Mesendoderm (in vitro differentiated cells): ENCODE measurements around the gene SPON1.

ENCODE experiments used
- DNase-seq: peaks from one replicate; pipeline ENCODE4 v3.0.0; 2013
- H2AK5ac ChIP-seq: 2 replicates; pipeline ENCODE4 v1.6.1; 2013; ENCODE audit warnings: low read length, inconsistent platforms
- H2BK120ac ChIP-seq: 2 replicates; pipeline ENCODE4 v1.6.1; 2013; ENCODE audit warnings: low read depth, mild to moderate bottlenecking, low read length, moderate library complexity, mixed read lengths
- H2BK15ac ChIP-seq: replicated peaks from 2 replicates; pipeline ENCODE4 v1.6.1; 2013; ENCODE audit warnings: low read depth, mild to moderate bottlenecking, moderate library complexity
- H2BK5ac ChIP-seq: 2 replicates; pipeline ENCODE4 v1.6.1; 2013; ENCODE audit warnings: low read length, inconsistent platforms
- H3K18ac ChIP-seq: 2 replicates; pipeline ENCODE4 v1.6.1; 2013; ENCODE audit warnings: mild to moderate bottlenecking, low read length, mixed read lengths
- H3K23ac ChIP-seq: one replicate; pipeline ENCODE4 v1.6.1; 2013; ENCODE audit warnings: low read length
- H3K27ac ChIP-seq: 2 replicates; pipeline ENCODE4 v1.5.1; 2013; ENCODE audit warnings: low read depth, mild to moderate bottlenecking, inconsistent platforms, low read length, moderate library complexity
- H3K27me3 ChIP-seq: 2 replicates; pipeline ENCODE4 v1.6.1; 2013; ENCODE audit warnings: low read length, control low read depth, mild to moderate bottlenecking, inconsistent platforms; ENCODE audit not compliant: insufficient read depth, poor library complexity
- H3K36me3 ChIP-seq: 2 replicates; pipeline ENCODE4 v1.6.1; 2013; ENCODE audit warnings: low read length, inconsistent platforms; ENCODE audit not compliant: control insufficient read depth, insufficient read depth
- H3K4ac ChIP-seq: one replicate; pipeline ENCODE4 v1.6.1; 2013; ENCODE audit warnings: low read depth, mild to moderate bottlenecking, low read length, moderate library complexity
- H3K4me1 ChIP-seq: 2 replicates; pipeline ENCODE4 v1.6.1; 2013; ENCODE audit warnings: low read depth, low read length, inconsistent platforms; ENCODE audit not compliant: control insufficient read depth
- H3K4me2 ChIP-seq: 2 replicates; pipeline ENCODE4 v1.6.1; 2013; ENCODE audit warnings: low read length
- H3K4me3 ChIP-seq: 2 replicates; pipeline ENCODE4 v1.5.1; 2013; ENCODE audit warnings: mild to moderate bottlenecking, low read length
- H3K56ac ChIP-seq: one replicate; pipeline ENCODE4 v1.6.1; 2013; ENCODE audit warnings: low read length
- H3K79me1 ChIP-seq: 2 replicates; pipeline ENCODE4 v1.6.1; 2013; ENCODE audit warnings: low read length, inconsistent platforms
- H3K79me2 ChIP-seq: 2 replicates; pipeline ENCODE4 v1.6.1; 2013; ENCODE audit warnings: mild to moderate bottlenecking, low read length; ENCODE audit not compliant: control insufficient read depth, insufficient read depth
- H3K9ac ChIP-seq: 2 replicates; pipeline ENCODE4 v1.6.1; 2013; ENCODE audit warnings: low read length, inconsistent platforms
- H4K5ac ChIP-seq: one replicate; pipeline ENCODE4 v1.6.1; 2013; ENCODE audit warnings: low read length
- H4K8ac ChIP-seq: one replicate; pipeline ENCODE4 v1.6.1; 2013; ENCODE audit warnings: low read depth, mild to moderate bottlenecking, control low read depth, low read length, moderate library complexity
- WGBS: extraction: QIAGEN DNeasy Blood & Tissue Kit; methylation state at CpG from one replicate; pipeline ENCODE4 v1.1.7; 2013; ENCODE audit warnings: low lambda C conversion rate, missing lambda C conversion rate; ENCODE audit not compliant: insufficient coverage; ENCODE audit errors: extremely low coverage; 5-methylcytosine and 5-hydroxymethylcytosine counted together

The SPON1 gene

DNA sequence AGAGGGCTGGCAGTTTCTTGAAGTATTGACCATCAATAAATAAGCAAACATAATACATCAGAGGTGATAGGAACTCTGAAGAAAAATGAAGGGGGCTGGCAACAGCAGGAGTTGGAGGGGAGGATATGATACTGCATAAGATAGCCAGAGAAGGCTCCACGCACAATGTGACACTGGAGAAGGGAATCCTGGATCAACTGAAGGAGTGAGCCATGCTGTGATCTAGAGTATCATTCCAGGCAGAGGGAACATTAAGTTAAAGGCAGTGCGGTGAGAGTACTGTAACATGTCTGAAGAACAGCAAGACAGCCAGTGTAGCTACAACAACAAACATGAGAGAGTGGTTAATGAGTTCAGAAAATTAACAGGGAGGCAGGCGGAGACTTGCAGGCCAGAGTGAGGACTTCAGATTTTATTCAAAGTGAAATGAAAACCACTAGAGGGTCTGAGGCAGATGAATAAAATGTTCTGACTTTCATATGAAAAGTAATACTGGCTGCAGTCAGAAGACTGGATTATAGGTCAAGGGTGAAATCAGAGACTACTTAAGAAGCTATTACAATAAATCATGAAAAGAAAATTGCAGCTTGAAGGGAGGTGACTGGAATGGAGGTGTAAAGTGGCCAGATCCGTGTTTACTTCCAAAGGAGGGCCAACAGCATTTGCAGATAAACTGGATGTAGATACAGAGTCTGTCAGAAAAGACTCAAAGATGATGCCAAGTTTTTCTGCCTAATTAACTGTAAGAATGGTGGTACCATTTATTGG, 347.1 kb downstream of the SPON1 start:
- Histone ChIP-seq H2BK15ac (no peak overlapping the region), H2AK5ac (no peak overlapping the region), H3K27ac (no peak overlapping the region), H2BK5ac (no peak overlapping the region), H2BK120ac (no peak overlapping the region), H3K36me3 (no peaks in the 10 kb centered on the region), H4K8ac (no peak overlapping the region), H3K23ac (no peak overlapping the region), H3K4me3 (no peak overlapping the region), H3K4ac (no peak overlapping the region), H3K4me2 (no peak overlapping the region), H3K4me1 (peaks cover 13% of the 10 kb centered on the region), H4K5ac (no peak overlapping the region), H3K27me3 (no peaks in the 10 kb centered on the region), H3K18ac (no peak overlapping the region), H3K9ac (no peak overlapping the region), H3K79me1 (peaks cover 4% of the 10 kb centered on the region), H3K79me2 (peaks cover 75% of the 10 kb centered on the region), H3K56ac (no peak overlapping the region)
- WGBS, result no CpG with 5 or more reads among the region's 4 CpGs
- DNase-seq, result no peak

DNA sequence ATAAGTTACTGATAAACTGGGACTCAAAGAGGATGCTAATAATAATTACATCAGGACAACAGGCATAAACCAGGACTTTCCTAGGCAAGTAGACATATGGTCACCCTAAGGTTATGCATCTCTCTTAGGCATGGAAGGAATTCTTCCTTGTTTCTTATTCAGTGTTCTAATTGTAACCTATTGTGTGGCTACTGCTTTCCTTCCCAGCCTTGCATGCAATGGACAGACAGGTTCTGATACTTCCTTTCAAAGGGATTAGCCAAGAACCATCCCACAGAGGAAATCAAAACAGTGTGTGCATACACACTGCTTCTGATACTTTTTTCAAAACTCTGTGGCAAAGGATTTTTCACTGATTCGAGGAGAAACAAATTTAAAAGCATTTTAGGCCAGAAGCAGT, 348.2 kb downstream of the SPON1 start:
- Histone ChIP-seq H2BK15ac (no peak overlapping the region), H3K4me2 (no peak overlapping the region), H3K27me3 (no peaks in the 10 kb centered on the region), H3K4me1 (peaks cover 13% of the 10 kb centered on the region), H2BK120ac (no peak overlapping the region), H3K18ac (no peak overlapping the region), H2BK5ac (no peak overlapping the region), H4K5ac (no peak overlapping the region), H3K23ac (no peak overlapping the region), H3K79me2 (peaks cover 74% of the 10 kb centered on the region), H3K36me3 (no peaks in the 10 kb centered on the region), H3K4me3 (no peak overlapping the region), H4K8ac (no peak overlapping the region), H3K56ac (no peak overlapping the region), H2AK5ac (no peak overlapping the region), H3K79me1 (peaks cover 6% of the 10 kb centered on the region), H3K27ac (no peak overlapping the region), H3K9ac (no peak overlapping the region), H3K4ac (no peak overlapping the region)
- WGBS, result no CpG with 5 or more reads among the region's 1 CpG
- DNase-seq, result no peak

DNA sequence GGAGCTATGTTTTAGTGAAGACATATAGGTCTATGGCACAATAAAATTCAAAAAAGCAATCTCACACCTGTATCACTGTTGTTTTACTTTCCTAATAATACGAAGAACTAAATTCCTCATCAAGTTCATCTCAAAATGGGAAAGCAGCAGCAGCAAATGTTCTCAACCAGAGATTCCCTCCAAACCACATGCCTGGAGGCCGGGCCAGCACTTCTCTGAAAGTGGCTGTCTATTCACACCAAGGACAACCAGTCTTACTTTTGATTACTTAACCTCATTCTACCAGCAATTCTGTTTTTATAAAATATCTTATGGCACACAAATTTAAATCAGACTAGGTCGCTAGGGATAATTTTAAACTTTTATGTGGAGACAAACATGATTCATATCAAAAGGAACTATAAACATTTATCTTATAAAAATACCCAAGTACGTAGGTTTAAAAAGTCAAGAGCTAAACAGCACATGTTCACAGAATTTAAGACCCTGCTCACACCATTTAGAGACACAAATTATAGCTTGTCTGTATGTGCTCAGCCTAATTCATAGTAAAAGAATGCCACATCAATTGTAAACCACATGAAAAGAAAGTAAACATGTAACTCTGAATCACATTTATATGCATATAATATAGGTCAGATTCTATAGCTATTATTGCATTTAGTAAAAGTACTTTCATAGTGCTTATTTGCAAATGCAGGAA, 350.4 kb downstream of the SPON1 start:
- WGBS, result no CpG with 5 or more reads among the region's 4 CpGs
- Histone ChIP-seq H4K5ac (no peak overlapping the region), H3K18ac (no peak overlapping the region), H3K4me2 (no peak overlapping the region), H3K36me3 (no peaks in the 10 kb centered on the region), H3K4me1 (peaks cover 13% of the 10 kb centered on the region), H3K27me3 (no peaks in the 10 kb centered on the region), H2BK120ac (no peak overlapping the region), H2BK5ac (no peak overlapping the region), H3K4ac (no peak overlapping the region), H3K4me3 (no peak overlapping the region), H2BK15ac (no peak overlapping the region), H4K8ac (no peak overlapping the region), H3K79me2 (peaks cover 75% of the 10 kb centered on the region), H3K9ac (no peak overlapping the region), H3K23ac (no peak overlapping the region), H3K56ac (no peak overlapping the region), H3K79me1 (peaks cover 6% of the 10 kb centered on the region), H3K27ac (no peak overlapping the region), H2AK5ac (no peak overlapping the region)
- DNase-seq, result no peak

DNA sequence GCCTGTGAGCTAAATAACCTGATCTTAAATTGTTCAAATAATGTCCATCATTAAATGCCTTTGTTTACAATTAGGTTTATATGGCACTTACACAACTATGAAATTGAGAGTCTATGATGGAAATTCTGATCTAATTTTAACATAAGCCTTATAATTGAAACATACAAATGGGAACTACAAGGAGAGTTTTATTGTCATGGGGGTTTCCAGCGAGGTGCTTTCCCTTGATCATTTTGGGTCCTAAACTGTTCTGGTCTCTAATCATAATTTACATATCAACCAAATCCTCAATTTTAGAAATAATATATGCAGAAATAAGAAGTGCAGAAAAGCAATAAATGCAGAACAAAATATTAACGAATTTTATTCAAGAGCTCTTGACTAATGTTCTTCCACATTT, 351.6 kb downstream of the SPON1 start:
- H3K4me3 ChIP-seq, result no peak overlapping the region
- no peak overlapping the region for H2BK120ac ChIP-seq
- H3K4me2 ChIP-seq, result no peak overlapping the region
- no peaks in the 10 kb centered on the region for H3K36me3 ChIP-seq
- H2AK5ac ChIP-seq, result no peak overlapping the region
- no peak overlapping the region for H3K4ac ChIP-seq
- H3K18ac ChIP-seq, result no peak overlapping the region
- H3K23ac ChIP-seq, result no peak overlapping the region
- no peaks in the 10 kb centered on the region for H3K27me3 ChIP-seq
- no peak for DNase-seq
- H3K4me1 ChIP-seq, result peaks cover 14% of the 10 kb centered on the region
- H3K79me1 ChIP-seq, result peaks cover 10% of the 10 kb centered on the region
- H3K27ac ChIP-seq, result no peak overlapping the region
- WGBS, result 100% methylated on average over 1 of the region's 2 CpGs
- no peak overlapping the region for H4K5ac ChIP-seq
- H3K9ac ChIP-seq, result no peak overlapping the region
- H3K56ac ChIP-seq, result no peak overlapping the region
- H4K8ac ChIP-seq, result no peak overlapping the region
- H2BK5ac ChIP-seq, result no peak overlapping the region
- H2BK15ac ChIP-seq, result no peak overlapping the region
- H3K79me2 ChIP-seq, result peaks cover 77% of the 10 kb centered on the region

DNA sequence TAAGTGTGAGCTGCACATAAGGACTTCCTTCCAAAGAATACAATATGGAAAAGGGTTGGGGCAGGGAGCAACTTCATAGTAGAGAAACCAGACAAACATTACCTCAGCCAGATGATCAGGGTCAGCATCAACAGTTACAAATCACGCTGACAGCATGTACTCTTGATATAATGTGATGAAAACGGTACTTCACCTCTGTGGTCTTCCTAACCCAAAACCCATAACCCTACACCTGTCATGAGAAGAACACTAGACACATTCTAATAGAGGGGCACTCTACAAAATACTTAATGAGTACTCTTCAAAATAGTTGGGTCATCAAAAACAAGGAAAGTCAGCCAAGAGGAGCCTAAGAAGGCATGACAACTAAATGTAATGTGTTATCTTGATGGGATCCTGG, 352.6 kb downstream of the SPON1 start:
- no peaks in the 10 kb centered on the region for H3K36me3 ChIP-seq
- no peak overlapping the region for H4K5ac ChIP-seq
- peaks cover 72% of the 10 kb centered on the region for H3K79me2 ChIP-seq
- H3K4ac ChIP-seq, result no peak overlapping the region
- no peak overlapping the region for H3K56ac ChIP-seq
- H3K79me1 ChIP-seq, result peaks cover 7% of the 10 kb centered on the region
- H3K18ac ChIP-seq, result no peak overlapping the region
- WGBS, result no CpG with 5 or more reads among the region's 2 CpGs
- no peak overlapping the region for H2AK5ac ChIP-seq
- H4K8ac ChIP-seq, result no peak overlapping the region
- no peak overlapping the region for H3K23ac ChIP-seq
- H3K27me3 ChIP-seq, result no peaks in the 10 kb centered on the region
- no peak overlapping the region for H2BK5ac ChIP-seq
- H2BK15ac ChIP-seq, result no peak overlapping the region
- H3K4me2 ChIP-seq, result no peak overlapping the region
- peaks cover 7% of the 10 kb centered on the region for H3K4me1 ChIP-seq
- H2BK120ac ChIP-seq, result no peak overlapping the region
- H3K9ac ChIP-seq, result no peak overlapping the region
- H3K4me3 ChIP-seq, result no peak overlapping the region
- no peak overlapping the region for H3K27ac ChIP-seq
- DNase-seq, result no peak
